ENCODE measurements around the gene KLHL5.

Gene KLHL5

DNA sequence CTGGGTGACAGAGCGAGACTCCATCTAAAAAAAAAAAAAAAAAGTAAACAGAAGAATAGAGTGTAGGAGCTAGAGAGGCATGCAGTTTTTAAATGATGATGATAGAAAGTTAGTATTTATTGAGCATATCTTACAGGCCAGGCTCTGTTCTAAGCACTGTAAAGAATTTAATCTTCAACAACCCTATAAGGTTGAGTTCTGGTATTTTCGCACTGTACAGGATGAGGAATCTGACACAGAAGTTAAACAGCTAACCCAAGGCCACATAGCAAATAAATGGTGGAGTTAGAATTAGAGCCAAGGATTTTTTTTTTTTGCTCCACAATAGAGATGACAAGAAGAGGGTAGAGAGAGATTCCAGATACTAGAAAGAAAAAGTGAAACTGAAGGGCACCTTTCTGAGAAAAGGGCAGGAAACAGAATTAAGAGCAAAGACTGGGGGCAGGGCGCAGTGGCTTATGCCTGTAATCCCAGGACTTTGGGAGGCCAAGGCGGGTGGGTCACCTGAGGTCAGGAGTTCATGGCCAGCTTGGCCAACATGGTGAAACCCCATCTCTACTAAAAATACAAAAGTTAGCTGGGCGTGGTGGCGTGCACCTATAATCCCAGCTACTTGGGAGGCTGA lies 56.1 kb downstream of the KLHL5 start:
- Histone ChIP-seq H2AFZ (ENCODE audit: insufficient read depth, low read length, poor library complexity) (no peak overlapping the region), H3K14ac (ENCODE audit: low read length) (no peak overlapping the region), H3K23ac (ENCODE audit: low read length) (no peak overlapping the region), H4K8ac (ENCODE audit: low read depth, low read length) (no peak overlapping the region), H2BK120ac (ENCODE audit: insufficient read depth, low read length, poor library complexity) (no peak overlapping the region), H3K79me2 (ENCODE audit: control insufficient read depth, insufficient read depth, low read length, poor library complexity) (no peaks in the 10 kb centered on the region), H4K91ac (ENCODE audit: low read depth, low read length) (no peak overlapping the region), H2AK5ac (ENCODE audit: low read length) (no peak overlapping the region), H4K12ac (ENCODE audit: low read depth, low read length) (no peak overlapping the region), H3K9me3 (ENCODE audit: insufficient read depth, low read depth, low read length) (no peaks in the 10 kb centered on the region), H3K18ac (ENCODE audit: low read length) (no peak overlapping the region), H3K9ac (ENCODE audit: low read length) (no peak overlapping the region), H3K4me2 (ENCODE audit: low read length) (no peak overlapping the region), H3K27me3 (ENCODE audit: insufficient read depth, low read length) (no peaks in the 10 kb centered on the region), H3K79me1 (ENCODE audit: low read length) (no peaks in the 10 kb centered on the region), H3K27ac (ENCODE audit: low read depth, low read length) (no peak overlapping the region), H3K36me3 (ENCODE audit: control insufficient read depth in 1 of 2, insufficient read depth in 2 of 2, low read length in 2 of 2) (peaks cover 4 to 7% of the 10 kb centered on the region in 2 experiments), H3K4ac (ENCODE audit: low read depth, low read length) (no peak overlapping the region), H3K4me3 (ENCODE audit: low read depth, low read length) (no peak overlapping the region), H2BK5ac (ENCODE audit: low read depth, low read length, poor library complexity) (no peak overlapping the region), H2BK12ac (ENCODE audit: low read length) (no peak overlapping the region), H3K4me1 (ENCODE audit: control insufficient read depth in 1 of 2, insufficient read depth in 2 of 2, low read length in 2 of 2) (no peaks in the 10 kb centered on the region)
- no CpG with 5 or more reads among the region's 6 CpGs for WGBS (ENCODE audit: extremely low coverage, insufficient coverage, insufficient read length)
- DNase-seq, result peak in 1 of 2 donors; percentile 33

DNA sequence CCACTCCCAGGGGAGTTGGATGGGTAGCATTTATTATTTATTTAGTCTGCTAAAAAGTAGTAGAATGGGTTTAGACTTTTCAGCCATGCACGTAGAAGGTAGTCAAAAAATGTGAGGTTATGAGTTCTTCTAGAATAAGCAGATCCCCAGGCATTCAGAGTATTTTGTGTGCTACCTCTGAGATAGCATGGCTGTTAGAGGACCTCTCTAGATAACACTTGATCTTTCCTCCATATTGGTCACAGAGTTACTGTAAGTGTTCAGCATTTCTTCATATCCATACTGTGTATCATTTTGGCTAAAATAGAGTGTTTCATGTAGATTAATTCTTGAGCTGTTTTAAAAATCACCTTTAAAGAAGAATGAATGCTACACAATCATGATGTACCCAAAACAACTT lies 58.4 kb downstream of the KLHL5 start:
- no peak overlapping the region for H4K8ac ChIP-seq (ENCODE audit: low read depth, low read length)
- H3K79me1 ChIP-seq (ENCODE audit: low read length), result no peaks in the 10 kb centered on the region
- H3K79me2 ChIP-seq (ENCODE audit: control insufficient read depth, insufficient read depth, low read length, poor library complexity), result no peaks in the 10 kb centered on the region
- H3K9ac ChIP-seq (ENCODE audit: low read length), result no peak overlapping the region
- H2AFZ ChIP-seq (ENCODE audit: insufficient read depth, low read length, poor library complexity), result no peak overlapping the region
- H3K23ac ChIP-seq (ENCODE audit: low read length), result no peak overlapping the region
- no peaks in the 10 kb centered on the region for H3K9me3 ChIP-seq (ENCODE audit: insufficient read depth, low read depth, low read length)
- H2BK12ac ChIP-seq (ENCODE audit: low read length), result no peak overlapping the region
- no peak overlapping the region for H2BK120ac ChIP-seq (ENCODE audit: insufficient read depth, low read length, poor library complexity)
- peaks cover 0 to 7% of the 10 kb centered on the region in 2 experiments for H3K36me3 ChIP-seq (ENCODE audit: control insufficient read depth in 1 of 2, insufficient read depth in 2 of 2, low read length in 2 of 2)
- no peak overlapping the region for H3K18ac ChIP-seq (ENCODE audit: low read length)
- DNase-seq, result peak; percentile 21 to 75
- H3K4me3 ChIP-seq (ENCODE audit: low read depth, low read length), result no peak overlapping the region
- H3K27me3 ChIP-seq (ENCODE audit: insufficient read depth, low read length), result no peaks in the 10 kb centered on the region
- H2AK5ac ChIP-seq (ENCODE audit: low read length), result no peak overlapping the region
- no peak overlapping the region for H3K4me2 ChIP-seq (ENCODE audit: low read length)
- no peak overlapping the region for H3K27ac ChIP-seq (ENCODE audit: low read depth, low read length)
- no CpG with 5 or more reads among the region's 1 CpG for WGBS (ENCODE audit: extremely low coverage, insufficient coverage, insufficient read length)
- no peaks in the 10 kb centered on the region for H3K4me1 ChIP-seq (ENCODE audit: control insufficient read depth in 1 of 2, insufficient read depth in 2 of 2, low read length in 2 of 2)
- no peak overlapping the region for H4K12ac ChIP-seq (ENCODE audit: low read depth, low read length)
- no peak overlapping the region for H3K4ac ChIP-seq (ENCODE audit: low read depth, low read length)
- no peak overlapping the region for H2BK5ac ChIP-seq (ENCODE audit: low read depth, low read length, poor library complexity)
- no peak overlapping the region for H4K91ac ChIP-seq (ENCODE audit: low read depth, low read length)
- H3K14ac ChIP-seq (ENCODE audit: low read length), result no peak overlapping the region

DNA sequence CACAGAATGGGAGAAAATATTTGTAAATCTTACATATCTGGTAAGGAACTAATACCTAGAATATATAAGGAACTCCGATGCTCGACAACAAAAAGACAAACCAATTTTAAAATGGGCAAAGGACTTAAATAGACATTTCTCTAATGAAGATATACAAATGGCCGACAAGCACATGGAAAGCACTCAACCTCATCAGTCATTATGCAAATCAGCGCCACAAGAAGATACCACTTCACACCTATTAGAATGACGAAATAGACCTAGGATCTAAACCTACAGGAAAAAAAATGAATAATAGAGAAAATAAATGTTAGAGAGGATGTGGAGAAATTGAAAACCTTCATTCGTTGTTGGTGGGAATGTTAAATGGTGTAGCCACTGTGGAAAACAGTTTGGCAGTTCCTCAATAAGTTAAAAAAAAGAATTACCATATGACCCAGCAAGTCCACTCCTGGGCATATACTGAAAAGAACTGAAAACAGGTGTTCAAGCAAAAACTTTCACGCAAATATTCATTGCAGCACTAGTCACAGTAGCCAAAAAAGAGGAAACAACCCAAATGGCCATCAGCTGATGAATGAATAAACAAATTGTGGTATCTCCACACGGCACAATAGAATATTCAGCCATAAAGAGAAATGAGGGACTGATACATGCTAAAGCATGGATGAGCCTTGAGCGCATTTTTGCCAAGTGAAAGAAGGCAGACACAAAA lies 63.0 kb downstream of the KLHL5 start:
- Histone ChIP-seq H2BK12ac (ENCODE audit: low read length) (no peak overlapping the region), H3K18ac (ENCODE audit: low read length) (no peak overlapping the region), H4K12ac (ENCODE audit: low read depth, low read length) (no peak overlapping the region), H3K4ac (ENCODE audit: low read depth, low read length) (no peak overlapping the region), H3K4me3 (ENCODE audit: low read depth, low read length) (no peak overlapping the region), H3K14ac (ENCODE audit: low read length) (no peak overlapping the region), H3K9ac (ENCODE audit: low read length) (no peak overlapping the region), H3K9me3 (ENCODE audit: insufficient read depth, low read depth, low read length) (peaks cover 2% of the 10 kb centered on the region), H3K4me2 (ENCODE audit: low read length) (no peak overlapping the region), H3K79me2 (ENCODE audit: control insufficient read depth, insufficient read depth, low read length, poor library complexity) (no peaks in the 10 kb centered on the region), H3K23ac (ENCODE audit: low read length) (no peak overlapping the region), H2BK5ac (ENCODE audit: low read depth, low read length, poor library complexity) (no peak overlapping the region), H2BK120ac (ENCODE audit: insufficient read depth, low read length, poor library complexity) (no peak overlapping the region), H4K8ac (ENCODE audit: low read depth, low read length) (no peak overlapping the region), H3K27ac (ENCODE audit: low read depth, low read length) (no peak overlapping the region), H3K27me3 (ENCODE audit: insufficient read depth, low read length) (no peaks in the 10 kb centered on the region), H3K4me1 (ENCODE audit: control insufficient read depth in 1 of 2, insufficient read depth in 2 of 2, low read length in 2 of 2) (no peaks in the 10 kb centered on the region), H3K79me1 (ENCODE audit: low read length) (no peaks in the 10 kb centered on the region), H4K91ac (ENCODE audit: low read depth, low read length) (no peak overlapping the region), H2AK5ac (ENCODE audit: low read length) (no peak overlapping the region), H2AFZ (ENCODE audit: insufficient read depth, low read length, poor library complexity) (no peak overlapping the region), H3K36me3 (ENCODE audit: control insufficient read depth in 1 of 2, insufficient read depth in 2 of 2, low read length in 2 of 2) (peaks cover 0 to 1% of the 10 kb centered on the region in 2 experiments)
- WGBS (ENCODE audit: extremely low coverage, insufficient coverage, insufficient read length), result 100% methylated on average over 1 of the region's 9 CpGs
- DNase-seq, result no peak

DNA sequence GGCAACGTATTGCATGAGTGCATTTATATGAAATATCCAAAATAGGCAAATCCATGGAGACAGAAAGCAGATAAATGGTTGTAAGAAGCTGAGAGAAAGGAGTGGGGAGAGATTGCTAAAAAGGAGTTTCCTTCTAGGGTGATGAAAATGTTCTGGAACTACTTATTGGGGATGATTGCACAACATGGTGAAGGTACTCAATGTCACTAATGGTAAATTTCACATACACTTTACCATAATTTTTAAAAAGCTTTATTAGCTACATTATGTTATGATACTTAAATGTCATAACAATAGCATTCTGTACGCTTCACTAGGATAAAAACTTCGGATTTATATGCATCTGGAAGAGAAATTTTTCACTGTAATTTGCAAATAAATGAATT lies 63.6 kb downstream of the KLHL5 start:
- no peak overlapping the region for H2AK5ac ChIP-seq (ENCODE audit: low read length)
- no peak overlapping the region for H2AFZ ChIP-seq (ENCODE audit: insufficient read depth, low read length, poor library complexity)
- H3K27ac ChIP-seq (ENCODE audit: low read depth, low read length), result no peak overlapping the region
- H3K9ac ChIP-seq (ENCODE audit: low read length), result no peak overlapping the region
- H3K79me1 ChIP-seq (ENCODE audit: low read length), result no peaks in the 10 kb centered on the region
- H3K36me3 ChIP-seq (ENCODE audit: control insufficient read depth in 1 of 2, insufficient read depth in 2 of 2, low read length in 2 of 2), result peaks cover 0 to 1% of the 10 kb centered on the region in 2 experiments
- H4K12ac ChIP-seq (ENCODE audit: low read depth, low read length), result no peak overlapping the region
- H3K14ac ChIP-seq (ENCODE audit: low read length), result no peak overlapping the region
- no peak overlapping the region for H3K4ac ChIP-seq (ENCODE audit: low read depth, low read length)
- no peak overlapping the region for H2BK12ac ChIP-seq (ENCODE audit: low read length)
- no peak overlapping the region for H2BK5ac ChIP-seq (ENCODE audit: low read depth, low read length, poor library complexity)
- H3K4me2 ChIP-seq (ENCODE audit: low read length), result no peak overlapping the region
- H3K23ac ChIP-seq (ENCODE audit: low read length), result no peak overlapping the region
- no peak overlapping the region for H2BK120ac ChIP-seq (ENCODE audit: insufficient read depth, low read length, poor library complexity)
- DNase-seq, result no peak
- no peaks in the 10 kb centered on the region for H3K4me1 ChIP-seq (ENCODE audit: control insufficient read depth in 1 of 2, insufficient read depth in 2 of 2, low read length in 2 of 2)
- no peak overlapping the region for H3K4me3 ChIP-seq (ENCODE audit: low read depth, low read length)
- no peaks in the 10 kb centered on the region for H3K79me2 ChIP-seq (ENCODE audit: control insufficient read depth, insufficient read depth, low read length, poor library complexity)
- no CpG with 5 or more reads among the region's 3 CpGs for WGBS (ENCODE audit: extremely low coverage, insufficient coverage, insufficient read length)
- no peak overlapping the region for H4K91ac ChIP-seq (ENCODE audit: low read depth, low read length)
- H4K8ac ChIP-seq (ENCODE audit: low read depth, low read length), result no peak overlapping the region
- H3K9me3 ChIP-seq (ENCODE audit: insufficient read depth, low read depth, low read length), result peaks cover 2% of the 10 kb centered on the region
- no peak overlapping the region for H3K18ac ChIP-seq (ENCODE audit: low read length)
- no peaks in the 10 kb centered on the region for H3K27me3 ChIP-seq (ENCODE audit: insufficient read depth, low read length)
